Neural crest cell (in vitro differentiated cells): Measurements from ENCODE around the gene TNFSF13. TPM values are rescaled to one million over a fixed set of nuclear protein-coding genes. Genes with fewer than 3 reads are reported as not detected.

ENCODE experiments used
- DNase-seq: peaks from one replicate; pipeline ENCODE4 v3.0.0; 2021; ENCODE audit warnings: low read depth, mixed read lengths, low spot score
- H3K27ac Mint-ChIP-seq: one replicate; pipeline ENCODE4 v1.8.0; 2021; ENCODE audit warnings: mild to moderate bottlenecking, mixed read lengths; ENCODE audit not compliant: unreplicated experiment
- H3K27me3 Mint-ChIP-seq: 2 replicates; pipeline ENCODE4 v1.8.0; 2021; ENCODE audit warnings: low read depth, mild to moderate bottlenecking, mixed read lengths
- H3K36me3 Mint-ChIP-seq: 2 replicates; pipeline ENCODE4 v1.8.0; 2021; ENCODE audit warnings: low read depth, mild to moderate bottlenecking, mixed read lengths
- H3K4me1 Mint-ChIP-seq: 2 replicates; pipeline ENCODE4 v1.8.0; 2021; ENCODE audit warnings: mixed read lengths
- H3K4me3 Mint-ChIP-seq: one replicate; pipeline ENCODE4 v1.8.0; 2021; ENCODE audit warnings: mild to moderate bottlenecking, mixed read lengths
- H3K9me3 Mint-ChIP-seq: 2 replicates; pipeline ENCODE4 v1.8.0; 2021; ENCODE audit warnings: mixed read lengths
- total RNA-seq: library from RNA; stranded (reverse); gene quantifications from 2 replicates; pipeline ENCODE4 v1.2.1, GENCODE V29; 2021
- TF ChIP-seq, protein P1 (sequence below): fragments of 200-600 bp; sonication (generic); conservative IDR thresholded peaks from 2 replicates; pipeline ENCODE4 v1.5.0; 2021; ENCODE audit warnings: antibody characterized with exemption, mild to moderate bottlenecking

The TNFSF13 gene
- total RNA-seq, 1 donor from 2014 or later: 0.86 TPM

DNA sequence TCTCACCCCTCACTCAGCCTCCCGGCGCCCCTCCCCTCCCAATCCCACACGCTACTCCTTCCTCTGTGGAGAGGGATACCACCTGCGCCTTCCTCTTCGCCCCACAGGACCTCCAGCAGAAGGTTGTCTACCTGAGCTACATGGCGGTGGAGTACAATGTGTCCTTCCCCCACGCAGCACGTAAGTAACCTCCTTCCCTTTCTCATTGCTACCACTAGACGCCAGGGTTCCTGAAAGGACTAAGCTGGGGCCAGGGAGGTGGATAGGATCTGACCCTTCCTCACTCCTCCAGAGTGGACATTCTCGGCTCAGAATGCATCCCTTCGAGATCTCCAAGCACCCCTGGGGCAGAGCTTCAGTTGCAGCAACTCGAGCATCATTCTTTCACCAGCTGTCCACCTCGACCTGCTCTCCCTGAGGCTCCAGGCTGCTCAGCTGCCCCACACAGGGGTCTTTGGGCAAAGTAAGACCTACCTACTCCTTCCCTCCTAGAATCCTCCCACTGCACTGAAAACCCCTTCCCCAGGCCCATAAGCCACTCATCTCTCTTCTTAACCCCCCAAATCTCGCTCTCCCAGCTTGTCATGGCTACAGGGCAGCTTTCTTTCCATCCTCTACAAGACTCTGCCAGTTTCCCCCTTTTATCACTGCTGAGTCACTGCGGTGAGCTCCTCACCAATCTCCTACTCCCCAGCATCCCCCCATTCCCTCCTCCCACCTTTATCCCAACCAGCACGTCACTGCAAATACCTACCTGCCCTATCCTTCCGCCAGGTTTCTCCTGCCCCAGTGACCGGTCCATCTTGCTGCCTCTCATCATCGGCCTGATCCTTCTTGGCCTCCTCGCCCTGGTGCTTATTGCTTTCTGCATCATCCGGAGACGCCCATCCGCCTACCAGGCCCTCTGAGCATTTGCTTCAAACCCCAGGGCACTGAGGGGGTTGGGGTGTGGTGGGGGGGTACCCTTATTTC lies 22.3 kb downstream of the TNFSF13 start:
- DNase-seq: no peak
- Mint-ChIP-seq H3K4me3 (peak overlapping the region; percentile 84), H3K36me3 (peaks cover 52% of the 10 kb centered on the region), H3K9me3 (no peaks in the 10 kb centered on the region), H3K4me1 (peaks cover 67% of the 10 kb centered on the region), H3K27ac (peak overlapping the region; percentile 90), H3K27me3 (peaks cover 43% of the 10 kb centered on the region)
- TF ChIP-seq, protein P1, sequence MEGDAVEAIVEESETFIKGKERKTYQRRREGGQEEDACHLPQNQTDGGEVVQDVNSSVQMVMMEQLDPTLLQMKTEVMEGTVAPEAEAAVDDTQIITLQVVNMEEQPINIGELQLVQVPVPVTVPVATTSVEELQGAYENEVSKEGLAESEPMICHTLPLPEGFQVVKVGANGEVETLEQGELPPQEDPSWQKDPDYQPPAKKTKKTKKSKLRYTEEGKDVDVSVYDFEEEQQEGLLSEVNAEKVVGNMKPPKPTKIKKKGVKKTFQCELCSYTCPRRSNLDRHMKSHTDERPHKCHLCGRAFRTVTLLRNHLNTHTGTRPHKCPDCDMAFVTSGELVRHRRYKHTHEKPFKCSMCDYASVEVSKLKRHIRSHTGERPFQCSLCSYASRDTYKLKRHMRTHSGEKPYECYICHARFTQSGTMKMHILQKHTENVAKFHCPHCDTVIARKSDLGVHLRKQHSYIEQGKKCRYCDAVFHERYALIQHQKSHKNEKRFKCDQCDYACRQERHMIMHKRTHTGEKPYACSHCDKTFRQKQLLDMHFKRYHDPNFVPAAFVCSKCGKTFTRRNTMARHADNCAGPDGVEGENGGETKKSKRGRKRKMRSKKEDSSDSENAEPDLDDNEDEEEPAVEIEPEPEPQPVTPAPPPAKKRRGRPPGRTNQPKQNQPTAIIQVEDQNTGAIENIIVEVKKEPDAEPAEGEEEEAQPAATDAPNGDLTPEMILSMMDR: no peak

DNA sequence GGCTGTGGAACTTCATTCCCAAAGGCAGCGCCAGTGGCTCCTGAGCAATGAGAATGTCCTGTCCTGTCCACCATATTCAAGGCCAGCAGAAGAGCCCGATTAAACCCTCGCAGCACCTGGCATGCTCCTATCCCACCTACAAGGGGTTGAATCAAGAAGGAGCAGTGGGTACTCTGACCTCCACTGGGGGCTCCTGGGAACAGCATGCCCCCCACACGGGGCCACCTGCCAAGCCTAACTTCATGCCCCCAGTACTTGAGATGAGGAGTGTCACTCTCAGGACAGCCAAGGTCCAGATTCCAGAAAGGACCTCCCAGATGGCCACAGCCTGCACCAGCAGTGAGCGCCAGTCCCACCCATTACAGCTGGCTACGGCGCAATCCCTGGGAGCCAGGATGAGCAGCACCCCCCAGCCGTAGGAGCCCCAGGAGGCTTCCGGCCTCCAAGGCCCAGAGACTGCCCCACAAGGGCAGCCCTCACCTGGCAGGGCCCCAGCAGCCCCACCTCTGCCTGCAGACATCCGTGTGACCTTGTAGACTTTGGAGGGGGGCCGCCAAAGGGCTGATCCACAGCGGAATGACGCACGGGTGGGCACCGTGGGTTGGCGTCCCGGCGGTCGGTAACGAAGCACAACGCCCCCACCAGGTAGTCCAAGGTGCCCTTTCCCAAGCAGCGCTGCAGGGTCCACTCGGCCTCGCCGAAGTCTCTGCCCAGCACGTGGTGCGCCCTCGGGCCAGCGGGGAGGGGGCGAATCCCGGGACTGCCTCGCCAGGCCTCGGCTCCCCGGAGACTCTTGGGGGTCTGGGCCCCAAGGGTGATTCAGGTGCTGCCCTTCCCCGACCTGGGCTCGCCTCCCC lies 24.1 kb downstream of the TNFSF13 start:
- H3K9me3 Mint-ChIP-seq: no peaks in the 10 kb centered on the region
- H3K27me3 Mint-ChIP-seq: peaks cover 35% of the 10 kb centered on the region
- H3K4me1 Mint-ChIP-seq: peaks cover 54% of the 10 kb centered on the region
- TF ChIP-seq, protein P1: no peak
- peaks cover 37% of the 10 kb centered on the region for H3K36me3 Mint-ChIP-seq
- no peak for DNase-seq
- peak overlapping the region; percentile 100 for H3K27ac Mint-ChIP-seq
- peak overlapping the region; percentile 84 for H3K4me3 Mint-ChIP-seq

DNA sequence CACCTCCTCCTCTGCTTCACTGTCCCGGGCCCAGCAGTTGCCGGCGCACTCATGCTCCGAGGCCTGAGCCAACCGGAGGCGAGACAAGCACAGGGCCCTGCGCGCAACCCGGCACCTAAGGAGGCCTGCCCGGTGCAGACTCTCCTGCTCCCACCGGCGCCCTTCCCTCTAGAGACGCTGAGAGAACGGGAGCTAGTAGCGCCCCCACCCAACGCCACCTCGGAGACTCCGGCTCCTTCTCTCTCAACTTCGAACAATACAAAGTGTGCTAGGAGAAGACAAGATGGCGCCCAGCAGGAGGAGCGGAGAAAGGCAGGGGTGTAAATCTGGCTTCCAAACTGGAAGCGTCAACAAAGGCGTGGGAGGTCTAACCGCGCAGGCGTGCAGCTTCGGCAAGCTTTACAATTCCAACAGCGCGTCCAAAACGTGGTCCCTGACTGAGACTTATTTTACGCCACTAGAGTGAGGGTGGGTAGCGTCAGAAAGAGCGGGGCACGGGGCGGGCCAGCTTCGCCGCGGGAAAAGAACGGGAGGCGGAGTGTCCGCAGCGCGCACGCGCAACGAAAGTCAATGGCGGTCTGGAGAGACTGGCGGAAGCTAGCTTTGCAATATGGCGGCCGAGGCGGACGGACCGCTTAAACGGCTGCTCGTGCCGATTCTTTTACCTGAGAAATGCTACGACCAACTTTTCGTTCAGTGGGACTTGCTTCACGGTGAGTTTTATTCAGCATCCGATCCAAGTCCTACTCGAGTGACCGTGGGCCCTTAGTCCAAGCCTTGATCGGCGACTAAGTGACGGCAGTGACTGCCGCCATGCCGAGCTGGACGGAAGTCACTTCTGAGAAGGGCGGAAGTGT lies 24.9 kb downstream of the TNFSF13 start, which contains the start of gene MPDU1:
TSS of gene MPDU1 (plus strand) at position 600 of the 857 bp plus-strand sequence. CDS start at position 611, 11 bp downstream.
- TF ChIP-seq, protein P1: no peak
- peak; percentile 92 for DNase-seq
- Mint-ChIP-seq H3K36me3 (peaks cover 31% of the 10 kb centered on the region), H3K27me3 (peaks cover 30% of the 10 kb centered on the region), H3K9me3 (no peaks in the 10 kb centered on the region), H3K4me1 (peaks cover 47% of the 10 kb centered on the region), H3K27ac (peak within 1 kb of the TSS; percentile 100), H3K4me3 (peak within 1 kb of the TSS; percentile 99)

DNA sequence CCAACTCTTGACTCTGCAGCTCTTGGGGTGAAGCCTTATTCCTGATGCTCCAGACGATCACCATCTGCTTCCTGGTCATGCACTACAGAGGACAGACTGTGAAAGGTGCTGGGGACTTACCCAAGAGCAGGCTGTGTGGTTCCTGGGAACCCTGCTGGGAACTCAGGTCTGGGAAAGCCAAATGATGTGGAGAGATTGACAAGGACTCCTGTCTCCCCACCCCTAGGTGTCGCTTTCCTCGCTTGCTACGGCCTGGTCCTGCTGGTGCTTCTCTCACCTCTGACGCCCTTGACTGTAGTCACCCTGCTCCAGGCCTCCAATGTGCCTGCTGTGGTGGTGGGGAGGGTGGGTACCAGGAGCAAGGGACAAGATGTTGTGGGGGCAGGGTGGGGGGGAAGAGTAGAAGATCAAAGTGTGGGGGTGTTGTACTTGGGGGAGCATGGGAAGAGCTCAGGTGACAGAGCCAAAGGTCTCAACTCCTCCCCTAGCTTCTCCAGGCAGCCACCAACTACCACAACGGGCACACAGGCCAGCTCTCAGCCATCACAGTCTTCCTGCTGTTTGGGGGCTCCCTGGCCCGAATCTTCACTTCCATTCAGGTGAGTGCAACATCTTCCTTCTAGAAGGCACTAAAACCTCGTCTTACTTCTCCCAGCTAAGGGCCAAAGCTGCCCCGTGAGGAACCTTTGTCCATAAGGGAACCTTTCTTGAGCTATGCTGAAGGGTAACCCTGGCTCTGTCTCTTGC lies 28.3 kb downstream of the TNFSF13 start:
- Mint-ChIP-seq H3K27me3 (peaks cover 13% of the 10 kb centered on the region), H3K36me3 (peaks cover 13% of the 10 kb centered on the region), H3K4me3 (peak overlapping the region; percentile 73), H3K27ac (no peak overlapping the region), H3K9me3 (no peaks in the 10 kb centered on the region), H3K4me1 (peaks cover 30% of the 10 kb centered on the region)
- no peak for DNase-seq
- TF ChIP-seq, protein P1: peak; percentile 25
